GM19463 (cell line): ENCODE measurements around the gene MYH2.
"Not testable (repeated sequence)": the region's sequence is repeated elsewhere in the genome, so short reads cannot be mapped to it uniquely, and the experiment has no call there.

ENCODE experiments used
- ATAC-seq: cut with Tn5 transposase; IDR thresholded peaks from one replicate; pipeline ENCODE4 v1.9.1; 2021; ENCODE audit warnings: mild to moderate bottlenecking, moderate library complexity; ENCODE audit not compliant: unreplicated experiment

Gene MYH2

GRCh38 chr17:10549096-10549842 is at the start of gene MYH2:
Gene MYH2, minus strand, starts transcription at chr17:10549658. Its CDS starts 1,738 bp downstream, at chr17:10547920.
- no peak for ATAC-seq

GRCh38 chr17:10598621-10599020 is 49.2 kb upstream of the MYH2 start:
- ATAC-seq, result no peak

GRCh38 chr17:10589553-10590145 is 40.2 kb upstream of the MYH2 start:
- no peak for ATAC-seq

GRCh38 chr17:10585529-10585928 is 36.1 kb upstream of the MYH2 start:
- no peak for ATAC-seq

GRCh38 chr17:10583834-10584233 is 34.4 kb upstream of the MYH2 start:
- ATAC-seq, result no peak

GRCh38 chr17:10579270-10579669 is 29.8 kb upstream of the MYH2 start:
- no peak for ATAC-seq

- ATAC-seq, result no peak
These were observed 24.9 kb upstream of the MYH2 start for GRCh38 chr17:10574324-10574723.

GRCh38 chr17:10563991-10564660 is 14.7 kb upstream of the MYH2 start:
- no peak for ATAC-seq

- ATAC-seq, result no peak
These were observed 8.6 kb upstream of the MYH2 start for GRCh38 chr17:10558049-10558448.

- no peak for ATAC-seq
These were observed 8.0 kb upstream of the MYH2 start for GRCh38 chr17:10557422-10557821.

- no peak for ATAC-seq
These were observed 7.0 kb upstream of the MYH2 start for GRCh38 chr17:10556301-10557005.

GRCh38 chr17:10550014-10550413 is 556 bp upstream of the MYH2 start:
- ATAC-seq, result no peak

GRCh38 chr17:10547351-10547750 is 2.1 kb downstream of the MYH2 start:
- no peak for ATAC-seq

GRCh38 chr17:10543486-10543885 is 6.0 kb downstream of the MYH2 start:
- ATAC-seq, result not testable (repeated sequence)

- not testable (repeated sequence) for ATAC-seq
These were observed 8.3 kb downstream of the MYH2 start for GRCh38 chr17:10541179-10541578.

GRCh38 chr17:10532026-10532425 is 17.4 kb downstream of the MYH2 start:
- no peak for ATAC-seq

GRCh38 chr17:10527419-10527818 is 22.0 kb downstream of the MYH2 start:
- ATAC-seq, result no peak

GRCh38 chr17:10526517-10526916 is 22.9 kb downstream of the MYH2 start:
- ATAC-seq, result no peak

GRCh38 chr17:10523064-10523463 is 26.4 kb downstream of the MYH2 start:
- no peak for ATAC-seq

- ATAC-seq, result no peak
These were observed 27.5 kb downstream of the MYH2 start for GRCh38 chr17:10521949-10522348.

GRCh38 chr17:10518271-10519037 is 31.0 kb downstream of the MYH2 start, which contains the start of gene MYH1:
Gene MYH1, minus strand, starts transcription at chr17:10518542. Its CDS starts 1,900 bp downstream, at chr17:10516642.
- no peak for ATAC-seq
